ENCODE data around the gene PSMC5. TPM values are rescaled to one million over a fixed set of nuclear protein-coding genes. Genes with fewer than 3 reads are reported as not detected.
"Not testable (repeated sequence)": the region's sequence is repeated elsewhere in the genome, so short reads cannot be mapped to it uniquely, and the experiment has no call there.

The PSMC5 gene
- polyA plus RNA-seq, 1 donor (not counting 4 experiments of a cell fraction or from before 2014, with no cell fraction given): 141 TPM

- FAIRE-seq; H3K27ac ChIP-seq (ENCODE audit: control insufficient read depth, insufficient read depth, low read length): not testable (repeated sequence)
Measured at GRCh38 chr17:63874061-63874626, 46.9 kb downstream of the PSMC5 start.

GRCh38 chr17:63874693-63875092 lies 47.5 kb downstream of the PSMC5 start:
- H4K20me1 ChIP-seq (ENCODE audit: control insufficient read depth, extremely low read depth, insufficient read depth, low read length); H3K4me2 ChIP-seq (ENCODE audit: control insufficient read depth, extremely low read depth, insufficient read depth, low read depth, low read length); H3K9ac ChIP-seq (ENCODE audit: control insufficient read depth, extremely low read depth, insufficient read depth, low read length); H3K9me1 ChIP-seq (ENCODE audit: control insufficient read depth, extremely low read depth, insufficient read depth, low read length); H3K9me3 ChIP-seq (ENCODE audit: control insufficient read depth, low read depth, low read length); H2AFZ ChIP-seq (ENCODE audit: control insufficient read depth, low read length); H3K27me3 ChIP-seq (ENCODE audit: control insufficient read depth, extremely low read depth, insufficient read depth, low read length); FAIRE-seq; H3K36me3 ChIP-seq (ENCODE audit: control insufficient read depth in 2 of 2, extremely low read depth in 1 of 2, insufficient read depth in 2 of 2, low read length in 2 of 2); dilution Hi-C loops (cut with MboI; ENCODE audit: extremely low pct_ligation_motif_present, low sequenced_read_pairs); H3K4me3 ChIP-seq (ENCODE audit: control insufficient read depth in 2 of 3, extremely low read depth in 1 of 3, insufficient read depth in 2 of 3, low read depth in 1 of 3, low read length in 3 of 3); H3K79me2 ChIP-seq (ENCODE audit: control insufficient read depth, insufficient read depth, low read length); DNase-seq (ENCODE audit: low read depth, low spot score); H3K4me1 ChIP-seq (ENCODE audit: control insufficient read depth, extremely low read depth, insufficient read depth, low read length); H3K27ac ChIP-seq (ENCODE audit: control insufficient read depth, insufficient read depth, low read length): not testable (repeated sequence)

More at GRCh38 chr17:63874061-63874626, 46.9 kb downstream of the PSMC5 start:
- H3K4me1 ChIP-seq (ENCODE audit: control insufficient read depth, extremely low read depth, insufficient read depth, low read length); H3K36me3 ChIP-seq (ENCODE audit: control insufficient read depth in 2 of 2, extremely low read depth in 1 of 2, insufficient read depth in 2 of 2, low read length in 2 of 2); H3K27me3 ChIP-seq (ENCODE audit: control insufficient read depth, extremely low read depth, insufficient read depth, low read length); DNase-seq (ENCODE audit: low read depth, low spot score); H3K9me1 ChIP-seq (ENCODE audit: control insufficient read depth, extremely low read depth, insufficient read depth, low read length); H3K9me3 ChIP-seq (ENCODE audit: control insufficient read depth, low read depth, low read length); H3K9ac ChIP-seq (ENCODE audit: control insufficient read depth, extremely low read depth, insufficient read depth, low read length); H3K79me2 ChIP-seq (ENCODE audit: control insufficient read depth, insufficient read depth, low read length); H3K4me3 ChIP-seq (ENCODE audit: control insufficient read depth in 2 of 3, extremely low read depth in 1 of 3, insufficient read depth in 2 of 3, low read depth in 1 of 3, low read length in 3 of 3); H3K4me2 ChIP-seq (ENCODE audit: control insufficient read depth, extremely low read depth, insufficient read depth, low read depth, low read length); H2AFZ ChIP-seq (ENCODE audit: control insufficient read depth, low read length); H4K20me1 ChIP-seq (ENCODE audit: control insufficient read depth, extremely low read depth, insufficient read depth, low read length); dilution Hi-C loops (cut with MboI; ENCODE audit: extremely low pct_ligation_motif_present, low sequenced_read_pairs): not testable (repeated sequence)

- H3K79me2 ChIP-seq (ENCODE audit: control insufficient read depth, insufficient read depth, low read length); H3K4me3 ChIP-seq (ENCODE audit: control insufficient read depth in 2 of 3, extremely low read depth in 1 of 3, insufficient read depth in 2 of 3, low read depth in 1 of 3, low read length in 3 of 3); H3K4me2 ChIP-seq (ENCODE audit: control insufficient read depth, extremely low read depth, insufficient read depth, low read depth, low read length); H3K36me3 ChIP-seq (ENCODE audit: control insufficient read depth in 2 of 2, extremely low read depth in 1 of 2, insufficient read depth in 2 of 2, low read length in 2 of 2); FAIRE-seq; H3K27me3 ChIP-seq (ENCODE audit: control insufficient read depth, extremely low read depth, insufficient read depth, low read length); DNase-seq (ENCODE audit: low read depth, low spot score); H3K27ac ChIP-seq (ENCODE audit: control insufficient read depth, insufficient read depth, low read length); H3K9me3 ChIP-seq (ENCODE audit: control insufficient read depth, low read depth, low read length); dilution Hi-C loops (cut with MboI; ENCODE audit: extremely low pct_ligation_motif_present, low sequenced_read_pairs); H3K9me1 ChIP-seq (ENCODE audit: control insufficient read depth, extremely low read depth, insufficient read depth, low read length); H3K4me1 ChIP-seq (ENCODE audit: control insufficient read depth, extremely low read depth, insufficient read depth, low read length); H4K20me1 ChIP-seq (ENCODE audit: control insufficient read depth, extremely low read depth, insufficient read depth, low read length); H2AFZ ChIP-seq (ENCODE audit: control insufficient read depth, low read length); H3K9ac ChIP-seq (ENCODE audit: control insufficient read depth, extremely low read depth, insufficient read depth, low read length): not testable (repeated sequence)
Measured at GRCh38 chr17:63878413-63878812, 51.2 kb downstream of the PSMC5 start.

Measured in keratinocyte (primary cell).